Esophagus muscularis mucosa (tissue), 3 donors: ENCODE data around the gene MAP3K14.

Experiments used
- CTCF ChIP-seq, 3 experiments: fragments of 200-600 bp in 2 of 3; fragments of 450-650 bp in 1 of 3; sonication (generic) in 2 of 3; IDR thresholded peaks; one replicate each; pipeline ENCODE4 v1.5.1; 2017 to 2019; ENCODE audit warnings: antibody characterized with exemption in 3 of 3, mild to moderate bottlenecking in 2 of 3, moderate library complexity in 1 of 3
- POLR2AphosphoS5 ChIP-seq, 2 donors: sonication (generic); formaldehyde crosslinking; IDR thresholded peaks; one replicate each; pipeline ENCODE4 v1.6.1; 2017; ENCODE audit warnings: antibody characterized with exemption in 2 of 2

GRCh38 chr17:45322168-45322567 is 5.3 kb upstream of the MAP3K14 start:
- TF ChIP-seq POLR2AphosphoS5 (IDR thresholded peaks at IDR 0.05) (no peak), CTCF (IDR thresholded peaks at IDR 0.05) (no peak)
